HuH-7.5 (cell line): ENCODE data around the gene C1orf116.

ENCODE experiments used
- DNase-seq: peaks from one replicate; pipeline ENCODE4 v3.0.0; 2011; ENCODE audit warnings: low spot score

C1orf116 gene

GRCh38 chr1:207034998-207035397 lies 2.4 kb upstream of the C1orf116 start:
- DNase-seq: no peak

GRCh38 chr1:207034208-207034607 lies 1.7 kb upstream of the C1orf116 start:
- no peak for DNase-seq

GRCh38 chr1:207033302-207033701 lies 746 bp upstream of the C1orf116 start:
- DNase-seq: no peak

GRCh38 chr1:207031632-207032264 lies 808 bp downstream of the C1orf116 start:
- DNase-seq: no peak

- no peak for DNase-seq
Observed at GRCh38 chr1:207031016-207031415, 1.5 kb downstream of the C1orf116 start.

- DNase-seq: no peak
Observed at GRCh38 chr1:207030522-207031009, 2.0 kb downstream of the C1orf116 start.

GRCh38 chr1:207029701-207030521 lies 2.6 kb downstream of the C1orf116 start:
- DNase-seq: no peak

GRCh38 chr1:207028884-207029650 lies 3.5 kb downstream of the C1orf116 start:
- DNase-seq: no peak

- no peak for DNase-seq
Observed at GRCh38 chr1:207027921-207028320, 4.6 kb downstream of the C1orf116 start.

GRCh38 chr1:207027206-207027777 lies 5.3 kb downstream of the C1orf116 start:
- DNase-seq: no peak

GRCh38 chr1:207026104-207026534 lies 6.4 kb downstream of the C1orf116 start:
- no peak for DNase-seq

- no peak for DNase-seq
Observed at GRCh38 chr1:207025146-207025880, 7.2 kb downstream of the C1orf116 start.

GRCh38 chr1:207024202-207025145 lies 8.1 kb downstream of the C1orf116 start:
- no peak for DNase-seq

GRCh38 chr1:207022996-207023679 lies 9.4 kb downstream of the C1orf116 start:
- no peak for DNase-seq

- no peak for DNase-seq
Observed at GRCh38 chr1:207021876-207022596, 10.5 kb downstream of the C1orf116 start.

- no peak for DNase-seq
Observed at GRCh38 chr1:207021139-207021861, 11.3 kb downstream of the C1orf116 start.

GRCh38 chr1:207020709-207021107 lies 11.8 kb downstream of the C1orf116 start:
- no peak for DNase-seq

GRCh38 chr1:207020065-207020708 lies 12.4 kb downstream of the C1orf116 start:
- DNase-seq: no peak
